Frontal cortex (tissue), 4 donors: ENCODE results near the gene HDHD3. TPM values are rescaled to one million over a fixed set of nuclear protein-coding genes. Genes with fewer than 3 reads are reported as not detected.
"Not testable (repeated sequence)": the region's sequence is repeated elsewhere in the genome, so short reads cannot be mapped to it uniquely, and the experiment has no call there.

Experiments used
- DNase-seq, 2 donors: peaks; one replicate each; pipeline ENCODE4 v3.0.0; 2012; ENCODE audit warnings: low spot score in 2 of 2
- FAIRE-seq: peaks from 2 replicates; lab custom pipeline; 2012; peaks lifted over from hg19 to GRCh38; lab: Jason Lieb, UNC
- total RNA-seq: library from RNA; depleted of rRNA; stranded (reverse); fragments of >200 nt; gene quantifications from one replicate; pipeline ENCODE4 v1.2.3, GENCODE V29; 2014
- donor health status: control.
- donor health status: control.
- donor health status: control.

The HDHD3 gene, protein sequence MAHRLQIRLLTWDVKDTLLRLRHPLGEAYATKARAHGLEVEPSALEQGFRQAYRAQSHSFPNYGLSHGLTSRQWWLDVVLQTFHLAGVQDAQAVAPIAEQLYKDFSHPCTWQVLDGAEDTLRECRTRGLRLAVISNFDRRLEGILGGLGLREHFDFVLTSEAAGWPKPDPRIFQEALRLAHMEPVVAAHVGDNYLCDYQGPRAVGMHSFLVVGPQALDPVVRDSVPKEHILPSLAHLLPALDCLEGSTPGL
- total RNA-seq: 9.0 TPM

DNA sequence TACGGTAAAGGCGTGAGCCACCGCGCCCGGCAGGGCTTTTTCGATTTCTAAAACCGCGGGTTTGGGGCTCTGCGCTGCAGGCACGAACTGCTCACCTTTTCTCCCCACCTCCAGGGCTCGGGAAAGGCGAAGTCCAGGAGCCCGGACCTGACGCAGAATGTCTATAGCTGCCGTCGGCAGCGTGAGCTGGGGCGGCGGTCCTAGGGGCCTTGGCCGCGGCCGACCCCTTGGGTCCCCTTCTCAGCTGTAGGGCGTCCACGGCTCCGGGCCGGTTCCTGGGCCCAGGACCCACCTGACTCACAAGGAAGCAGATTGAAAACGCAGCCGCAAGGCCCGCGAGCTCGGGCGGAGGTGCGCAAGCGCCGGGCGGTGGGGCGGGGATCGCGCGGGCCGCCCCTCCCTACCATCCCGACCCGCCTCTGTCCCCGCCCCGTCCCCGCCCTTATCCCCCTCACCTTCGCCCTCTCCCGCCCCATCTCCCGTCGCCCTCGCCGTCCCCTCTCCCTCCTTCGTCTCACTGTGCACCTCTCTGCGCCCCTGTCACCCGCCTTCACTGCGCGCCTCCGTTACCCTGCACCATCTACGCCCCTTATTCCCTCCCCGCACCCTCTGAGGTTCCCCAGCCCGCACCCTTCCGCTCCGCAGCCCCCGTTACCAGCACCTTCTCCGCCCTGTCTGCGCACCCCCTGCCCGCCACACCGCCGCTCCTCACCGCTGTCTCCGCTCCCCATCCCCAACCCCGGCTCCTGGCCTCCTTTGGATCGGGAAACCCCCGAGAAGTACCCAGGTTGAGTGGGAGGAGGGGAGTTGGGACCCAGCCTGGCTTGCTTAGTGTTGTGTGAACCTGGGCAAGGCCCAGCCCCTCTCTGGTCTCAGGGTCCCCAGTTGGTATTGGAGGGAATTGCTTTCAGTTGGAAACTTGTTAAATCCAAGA is at the start of gene HDHD3:
Gene HDHD3 (minus strand): TSS at position 353 of the 934 bp plus-strand sequence. CDS start 2,632 bp downstream, outside the sequence.
- DNase-seq: peak; percentile 76 to 88
- FAIRE-seq: no peak

DNA sequence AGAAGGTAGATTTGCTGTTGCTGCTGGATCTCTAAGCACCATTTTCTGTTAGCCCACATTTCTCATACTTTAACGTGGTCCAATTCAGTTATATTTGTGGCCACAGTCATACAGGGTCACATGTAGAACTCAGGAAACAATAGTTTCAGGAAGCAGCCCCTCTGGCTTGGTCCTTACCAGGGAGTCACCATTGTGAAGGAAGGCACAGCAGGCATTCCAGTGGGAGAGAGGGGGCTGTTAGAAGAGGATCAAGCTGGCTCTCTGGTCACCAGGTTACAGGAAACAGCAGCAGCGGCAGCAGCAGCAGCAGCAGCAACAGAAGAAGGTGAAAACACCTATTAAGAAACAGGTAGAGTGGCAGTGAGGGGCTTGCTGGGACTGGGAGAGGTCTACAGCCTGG is 48.3 kb upstream of the HDHD3 start:
- DNase-seq (no peak), FAIRE-seq (no peak)

DNA sequence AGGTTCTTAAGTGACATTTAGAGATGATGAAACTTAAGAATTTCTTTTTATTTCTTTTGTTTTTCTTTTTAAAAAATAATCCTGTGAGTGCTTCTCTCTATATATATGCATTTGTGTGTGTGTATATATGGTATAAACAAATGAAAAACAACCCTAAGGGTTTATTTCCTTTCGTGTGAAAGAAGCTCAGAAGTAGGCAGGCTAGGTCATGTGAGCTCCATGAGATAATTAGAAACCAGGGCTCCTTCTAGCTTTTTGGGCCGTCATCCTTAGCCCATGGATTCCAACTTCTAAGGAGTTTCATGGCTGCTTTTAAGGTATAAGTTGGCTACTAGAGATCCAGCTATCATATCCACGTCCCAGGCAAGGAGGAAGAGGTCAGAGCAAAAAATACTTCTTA is 44.9 kb upstream of the HDHD3 start:
- FAIRE-seq: no peak
- DNase-seq: no peak

DNA sequence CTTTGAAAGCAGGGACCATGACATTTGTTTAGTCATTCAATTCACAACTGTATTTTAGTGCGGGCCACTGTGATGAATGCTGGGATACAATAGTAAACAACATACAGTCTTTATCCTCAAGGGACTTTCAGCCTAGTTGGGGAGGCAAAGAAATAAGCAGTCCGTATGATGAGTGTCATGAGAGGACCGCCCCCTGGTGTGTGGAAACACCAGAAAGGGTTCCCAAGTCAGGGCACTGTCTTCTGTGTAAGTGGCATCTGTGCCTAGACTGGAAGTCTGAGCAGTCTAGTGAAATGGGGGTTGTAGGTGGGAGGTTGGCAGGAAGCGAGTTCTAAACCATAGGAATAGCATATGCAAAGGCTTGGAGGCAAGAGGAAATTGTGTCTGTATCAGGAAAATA is 40.6 kb upstream of the HDHD3 start:
- DNase-seq (no peak), FAIRE-seq (no peak)

DNA sequence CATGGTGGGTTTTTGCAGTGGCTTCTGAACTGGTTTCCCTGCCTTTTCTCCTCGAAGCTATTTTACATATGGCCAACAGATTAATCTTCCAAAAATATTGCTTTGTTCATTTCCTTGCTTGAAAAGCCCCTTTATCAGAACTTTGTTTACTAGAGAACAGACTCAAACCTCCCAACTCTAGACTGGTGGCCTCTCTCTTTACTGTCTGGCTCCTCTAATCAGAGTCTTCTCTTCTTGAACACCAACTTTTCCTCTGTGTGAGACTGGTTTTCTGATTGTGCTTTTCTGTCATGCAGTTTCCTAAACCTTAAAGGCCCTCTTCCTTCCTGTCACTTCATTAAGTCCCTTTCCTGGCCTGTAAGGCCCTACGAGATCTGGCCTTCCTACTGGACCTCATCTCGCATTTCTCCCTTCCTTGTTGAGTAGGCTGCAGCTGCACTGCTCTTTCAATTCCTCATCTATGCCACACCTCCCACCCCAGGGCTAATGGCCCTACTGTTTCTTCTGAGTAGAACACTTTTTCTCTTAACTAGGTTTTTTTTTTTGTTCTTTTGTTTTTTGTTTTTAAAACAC is 39.4 kb upstream of the HDHD3 start:
- FAIRE-seq (no peak), DNase-seq (no peak)

DNA sequence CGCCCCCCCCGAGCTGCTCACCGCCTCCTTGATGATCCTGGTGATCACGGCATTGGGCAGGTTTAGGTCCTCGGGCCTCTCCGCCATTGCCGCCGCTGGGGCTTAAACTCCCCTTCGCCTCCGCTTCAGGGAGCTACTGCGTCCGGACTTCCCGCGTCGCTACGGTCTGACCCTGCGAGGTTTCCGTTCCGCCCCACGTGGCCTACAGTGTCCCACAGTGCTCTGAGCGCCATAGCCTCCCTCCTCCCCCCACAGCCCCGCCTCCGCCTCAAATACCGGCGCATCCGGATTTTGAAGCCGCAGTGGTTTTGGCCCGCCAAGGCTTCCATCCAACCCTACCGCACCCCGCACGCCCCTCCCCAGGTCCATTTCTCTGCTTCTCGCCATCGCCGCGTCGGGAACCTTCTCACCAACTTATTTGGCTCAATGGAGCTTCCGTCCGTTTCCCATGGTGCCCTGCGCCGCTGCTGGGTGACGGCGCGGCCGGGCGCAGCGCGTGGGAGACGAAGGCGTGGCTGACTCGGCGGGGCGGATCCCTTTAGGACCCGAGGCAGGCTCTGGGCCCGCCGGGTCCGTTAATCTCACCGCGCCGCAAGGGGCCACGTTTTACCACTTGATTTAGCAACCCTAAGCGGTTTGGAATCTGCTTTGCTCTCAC is 33.5 kb upstream of the HDHD3 start, which contains the start of the genes C9orf43 and POLE3:
Gene C9orf43 (plus strand): TSS at position 541 of the 658 bp plus-strand sequence. CDS start 2,747 bp downstream, outside the sequence.
Gene POLE3 (minus strand): TSS at position 469 of the 658 bp plus-strand sequence. CDS start 382 bp downstream, at position 87.
- FAIRE-seq (no peak), DNase-seq (peak; percentile 87 to 94)

DNA sequence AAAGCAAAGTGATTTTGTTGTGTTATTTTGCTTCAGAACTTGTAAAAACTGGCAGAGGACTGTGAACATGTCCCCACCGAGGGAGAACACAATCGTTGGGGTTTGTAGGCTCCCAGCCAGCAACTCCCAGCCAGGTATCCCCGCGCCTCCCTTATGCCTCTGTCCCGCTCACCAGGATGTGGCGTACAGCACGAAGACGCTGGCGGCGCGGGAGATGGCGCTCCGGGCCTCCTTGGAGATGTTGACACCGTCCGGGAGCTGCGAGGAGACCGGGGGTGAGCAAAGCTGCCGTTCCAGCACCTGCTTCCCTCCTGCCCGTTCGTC is 33.1 kb upstream of the HDHD3 start:
- FAIRE-seq (no peak), DNase-seq (no peak)

DNA sequence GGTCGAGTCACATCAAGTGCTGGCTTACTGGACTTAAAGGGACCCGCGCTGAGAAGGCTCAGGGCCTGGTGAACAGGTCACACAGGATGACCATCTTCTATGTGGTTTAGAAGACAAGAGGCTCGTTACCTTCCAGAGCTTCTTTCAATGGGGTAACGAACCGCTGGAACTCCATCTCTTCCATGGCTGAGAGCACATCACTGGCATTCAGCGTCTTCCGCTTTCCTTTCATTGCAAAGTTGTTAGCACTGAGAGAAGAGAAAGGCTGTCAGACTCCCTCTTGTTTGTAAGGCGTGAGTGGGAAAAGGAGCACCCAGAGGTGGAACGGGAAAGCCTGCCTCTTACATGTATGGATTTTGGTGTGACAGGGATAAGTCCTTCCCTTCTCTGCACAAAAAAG is 32.7 kb upstream of the HDHD3 start:
- DNase-seq: no peak
- no peak for FAIRE-seq

DNA sequence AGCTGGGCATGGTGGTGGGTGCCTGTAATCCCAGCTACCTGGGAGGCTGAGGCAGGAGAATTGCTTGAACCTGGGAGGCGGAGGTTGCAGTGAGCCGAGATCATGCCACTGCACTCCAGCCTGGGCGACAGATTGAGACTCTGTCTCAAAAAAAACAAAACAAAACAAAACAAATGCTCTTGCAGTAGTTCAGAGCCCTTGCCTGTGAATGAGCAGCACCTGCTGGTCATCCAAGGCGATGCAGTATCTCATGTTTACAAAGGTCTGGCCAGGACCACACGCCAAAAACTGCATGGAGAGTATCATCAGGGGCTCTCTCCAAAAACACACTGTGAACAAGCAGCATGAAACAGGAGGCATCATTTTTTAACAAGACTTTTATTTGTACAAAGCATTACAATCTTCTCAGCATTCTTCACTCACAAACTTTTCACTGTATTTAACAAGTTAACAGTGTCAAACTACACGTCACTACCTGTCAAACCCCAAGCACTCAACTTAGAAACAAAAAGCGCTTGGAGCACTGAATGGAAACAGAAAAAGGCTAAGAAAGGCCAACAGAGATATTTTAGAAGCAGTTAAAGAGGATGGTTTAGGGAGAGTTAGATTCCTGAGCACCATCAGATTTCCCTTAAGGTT is 30.2 kb upstream of the HDHD3 start:
- peak in 1 of 2 donors; percentile 54 for DNase-seq
- FAIRE-seq: not testable (repeated sequence)

DNA sequence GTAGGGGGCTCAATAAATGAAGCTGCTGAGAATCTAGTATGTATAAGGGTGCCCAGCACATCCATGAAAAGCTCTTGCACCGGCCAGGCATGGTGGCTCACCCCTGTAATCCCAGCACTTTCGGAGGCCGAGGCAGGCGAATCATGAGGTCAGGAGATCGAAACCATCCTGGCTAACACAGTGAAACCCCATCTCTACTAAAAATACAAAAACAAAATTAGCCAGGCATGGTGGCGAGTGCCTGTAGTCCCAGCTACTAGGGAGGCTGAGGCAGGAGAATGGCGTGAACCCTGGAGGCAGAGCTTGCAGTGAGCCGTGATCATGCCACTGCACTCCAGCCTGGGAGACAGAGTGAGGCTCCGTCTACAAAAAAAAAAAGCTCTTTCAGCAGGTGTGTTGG is 29.6 kb upstream of the HDHD3 start:
- not testable (repeated sequence) for FAIRE-seq, DNase-seq

DNA sequence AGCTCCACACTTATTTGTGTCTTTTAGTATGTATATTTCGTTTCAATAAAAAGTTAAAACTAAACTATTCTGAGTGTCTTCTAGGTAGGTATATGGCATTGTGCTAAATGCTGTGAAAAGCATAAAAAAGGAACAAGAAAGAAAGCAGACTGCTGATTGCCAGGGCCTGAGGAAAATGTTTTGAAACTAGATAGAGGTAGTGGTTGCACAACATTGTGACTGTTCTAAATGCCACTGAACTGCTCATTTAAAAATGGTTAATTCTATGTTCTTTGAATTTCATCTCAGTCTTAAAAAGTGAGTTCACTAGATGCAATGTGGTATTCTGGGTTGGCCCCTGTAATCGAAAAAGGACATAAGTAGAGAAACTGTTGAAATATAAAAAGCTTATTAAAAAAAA is 26.9 kb upstream of the HDHD3 start:
- no peak for FAIRE-seq
- no peak for DNase-seq

DNA sequence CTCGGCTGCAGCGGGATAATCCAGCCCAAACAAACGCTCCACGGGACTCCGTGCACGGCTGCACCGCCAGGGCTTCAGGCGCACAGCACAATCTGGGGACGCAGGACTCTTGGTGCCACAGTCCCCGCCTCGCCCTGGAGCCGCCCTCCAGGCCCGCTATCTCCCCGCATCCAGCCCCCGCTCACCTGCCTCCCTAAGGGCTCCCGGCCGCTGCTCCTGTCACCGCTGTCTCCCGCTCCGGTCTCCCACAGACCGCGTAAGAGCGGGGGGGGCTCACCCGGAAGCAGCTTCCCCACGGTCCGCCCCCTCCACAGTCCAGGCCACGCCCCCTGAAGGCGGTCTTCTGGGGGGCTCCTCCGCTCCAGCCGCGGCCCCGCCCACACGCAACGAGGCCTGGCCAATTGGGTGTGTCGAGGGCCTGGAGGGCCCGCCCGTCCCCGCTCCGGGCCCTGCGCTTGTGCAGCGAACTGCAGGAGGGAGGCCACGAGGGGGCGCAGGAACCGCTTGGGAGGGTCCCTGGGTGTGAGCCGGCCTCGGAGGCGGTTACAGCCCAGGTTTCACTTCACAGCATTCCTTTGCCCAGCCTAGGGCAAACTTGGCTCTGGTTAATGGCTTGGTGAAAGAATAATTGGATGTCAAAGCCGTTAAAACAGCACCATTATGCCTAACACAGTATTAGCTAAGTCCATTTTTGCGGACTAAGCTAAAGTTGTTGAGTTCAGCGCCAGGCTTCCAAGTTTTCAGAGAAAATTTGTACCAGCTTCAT is 24.4 kb upstream of the HDHD3 start, which contains the start of gene ALAD:
Gene ALAD (minus strand): TSS at position 258 of the 766 bp plus-strand sequence. CDS start 7,725 bp downstream, outside the sequence.
- DNase-seq (peak; percentile 94 to 99), FAIRE-seq (peak; percentile 87)

DNA sequence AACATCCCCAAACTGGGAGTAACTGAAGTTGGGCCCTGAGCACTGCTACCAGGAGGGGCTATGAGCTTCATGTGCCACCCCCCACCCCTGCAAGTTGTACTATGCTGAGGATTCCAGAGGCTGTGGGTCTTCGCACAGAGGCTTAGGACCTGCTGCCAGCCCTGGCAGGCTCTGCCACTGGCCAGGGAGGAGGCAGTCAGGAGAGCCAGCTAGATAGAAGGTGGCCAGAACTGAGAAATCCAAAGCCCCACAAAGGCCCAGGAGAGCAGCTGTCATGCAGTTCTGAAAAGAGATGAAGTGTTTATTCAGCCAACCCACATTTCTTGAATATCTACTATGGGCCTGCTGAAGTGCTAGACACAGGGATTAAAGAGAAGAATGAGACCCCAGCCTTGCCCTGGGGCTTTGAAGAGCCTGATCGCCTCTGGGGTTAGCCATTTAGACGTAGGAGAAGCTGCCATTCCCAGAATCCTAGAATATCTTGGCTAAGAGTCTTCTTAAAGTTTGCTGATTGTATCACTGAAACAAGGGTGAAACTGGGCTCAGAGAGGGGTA is 22.9 kb upstream of the HDHD3 start:
- FAIRE-seq (no peak), DNase-seq (no peak)

DNA sequence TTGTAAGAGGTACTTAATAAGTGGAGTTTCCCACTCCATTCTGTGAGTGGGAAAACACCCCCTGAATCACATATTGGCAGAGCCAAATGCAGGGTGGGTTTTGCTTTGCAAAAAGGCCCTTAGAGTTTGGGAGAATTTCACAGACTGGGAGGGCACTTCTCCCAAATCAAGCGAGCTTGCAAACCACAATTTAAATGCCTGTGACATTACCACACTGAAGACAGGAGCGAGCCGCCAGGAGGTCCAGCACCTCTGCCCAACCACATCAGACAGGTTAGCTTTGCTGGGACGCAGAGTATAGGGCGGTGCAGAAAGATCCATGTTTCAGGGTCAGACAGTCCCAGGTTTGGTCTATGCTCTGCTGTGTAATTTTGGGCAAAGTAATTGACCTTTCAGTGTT is 22.0 kb upstream of the HDHD3 start:
- DNase-seq (no peak), FAIRE-seq (no peak)

DNA sequence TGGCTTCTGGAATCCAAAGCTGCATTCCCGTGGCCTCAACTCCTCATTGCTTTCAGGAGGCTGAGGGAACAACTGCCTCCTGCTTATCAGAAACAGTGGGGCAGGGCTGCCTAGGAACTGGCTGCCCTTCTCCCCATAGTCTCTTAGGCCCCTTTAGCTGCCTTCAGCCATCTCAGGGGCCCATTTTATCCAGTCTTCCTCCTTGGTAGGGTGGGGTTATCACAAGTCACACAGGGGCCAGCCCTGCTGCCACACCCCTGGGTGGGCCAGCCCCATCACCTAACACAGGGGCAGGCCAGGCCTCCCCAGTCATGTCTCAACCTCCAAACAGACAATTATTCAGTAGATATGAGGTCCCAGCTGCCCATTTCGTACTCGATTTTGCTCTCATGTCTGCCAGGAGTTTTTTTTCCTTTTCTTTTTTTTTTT is 20.4 kb upstream of the HDHD3 start:
- FAIRE-seq (no peak), DNase-seq (no peak)

DNA sequence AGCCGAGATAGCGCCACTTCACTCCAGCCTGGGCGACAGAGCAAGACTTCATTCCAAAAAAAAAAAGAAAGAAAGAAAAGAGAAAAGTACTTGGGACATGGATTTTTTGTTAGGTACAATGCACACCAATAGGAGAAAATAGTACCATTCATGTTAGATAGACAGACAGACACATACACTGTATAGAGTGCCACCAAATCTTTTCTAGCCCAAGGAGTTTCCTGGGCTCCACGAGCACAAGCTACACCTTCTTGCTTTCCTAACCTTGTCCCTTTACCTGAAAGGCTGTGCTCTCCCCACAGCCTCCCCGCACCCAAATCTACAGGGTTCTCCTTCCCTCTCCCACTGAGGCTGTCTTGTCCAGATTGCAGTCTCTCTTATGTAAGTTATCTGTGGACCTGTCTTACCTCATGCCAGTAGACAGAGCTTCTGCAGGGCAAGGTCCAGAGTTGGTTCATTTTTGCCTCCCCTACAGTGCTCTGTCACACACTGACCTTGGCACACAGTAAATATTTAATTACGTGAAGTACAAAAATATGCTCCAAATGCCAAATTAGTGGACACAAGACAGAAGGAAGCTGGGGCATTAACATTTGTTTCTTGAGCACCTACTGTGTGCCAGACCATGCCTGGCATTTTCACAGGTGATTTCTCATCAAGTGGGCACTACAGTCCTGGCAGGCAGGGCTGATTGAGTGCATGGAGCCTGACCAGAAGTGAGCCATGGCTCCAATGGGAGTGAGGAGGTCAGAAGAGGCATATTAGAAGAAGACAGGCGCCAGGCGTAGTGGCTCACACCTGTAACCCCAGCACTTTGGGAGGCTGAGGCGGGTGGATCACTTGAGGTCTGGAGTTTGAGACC is 18.4 kb upstream of the HDHD3 start:
- DNase-seq (no peak), FAIRE-seq (no peak)

DNA sequence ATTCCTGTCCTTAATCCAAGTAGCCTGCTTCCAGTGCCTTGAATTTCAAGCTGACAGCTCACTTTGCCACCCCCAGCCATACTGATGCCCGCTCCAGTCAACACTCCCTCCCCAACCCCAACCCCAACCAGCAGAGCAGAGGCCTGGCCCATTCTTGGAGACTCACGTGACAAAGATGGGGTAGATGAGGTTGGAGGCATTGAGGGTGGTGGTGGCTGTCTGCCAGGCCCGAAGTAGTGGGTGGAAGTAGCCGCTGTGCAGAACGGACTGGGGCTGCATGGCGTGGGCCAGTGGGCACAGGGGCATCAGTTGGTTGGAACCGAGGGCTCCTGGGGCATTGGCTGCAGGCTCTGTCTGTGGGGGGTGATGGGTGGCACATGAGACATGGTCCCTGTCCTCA is 16.5 kb upstream of the HDHD3 start:
- DNase-seq (no peak), FAIRE-seq (no peak)

DNA sequence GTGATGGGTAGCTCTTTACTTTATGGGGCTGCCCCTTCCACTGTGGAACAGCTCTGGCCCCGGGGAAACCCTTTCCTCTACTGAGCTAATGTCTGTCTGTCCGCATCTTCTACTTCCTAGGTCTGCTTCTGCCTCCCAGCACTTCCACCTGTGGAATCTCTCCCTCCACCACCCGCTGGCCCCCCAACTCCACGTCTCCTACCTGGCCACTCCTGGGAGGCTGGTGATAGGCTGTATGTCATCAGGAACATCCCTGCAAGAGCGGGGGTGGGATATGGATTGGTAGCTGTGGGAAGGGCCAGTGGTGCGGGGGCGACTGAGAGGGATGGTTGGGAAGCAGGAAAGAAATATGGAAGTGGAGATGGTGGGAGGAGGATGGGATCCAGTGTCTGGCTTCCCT is 15.1 kb upstream of the HDHD3 start:
- FAIRE-seq (no peak), DNase-seq (no peak)
